ENCODE results near the gene PREB. TPM values are rescaled to one million over a fixed set of nuclear protein-coding genes. Genes with fewer than 3 reads are reported as not detected.

PREB gene
- total and polyA plus RNA-seq, 2 donors (not counting 3 experiments of a cell fraction or from before 2014, with no cell fraction given): 47.2 to 73.3 TPM

DNA sequence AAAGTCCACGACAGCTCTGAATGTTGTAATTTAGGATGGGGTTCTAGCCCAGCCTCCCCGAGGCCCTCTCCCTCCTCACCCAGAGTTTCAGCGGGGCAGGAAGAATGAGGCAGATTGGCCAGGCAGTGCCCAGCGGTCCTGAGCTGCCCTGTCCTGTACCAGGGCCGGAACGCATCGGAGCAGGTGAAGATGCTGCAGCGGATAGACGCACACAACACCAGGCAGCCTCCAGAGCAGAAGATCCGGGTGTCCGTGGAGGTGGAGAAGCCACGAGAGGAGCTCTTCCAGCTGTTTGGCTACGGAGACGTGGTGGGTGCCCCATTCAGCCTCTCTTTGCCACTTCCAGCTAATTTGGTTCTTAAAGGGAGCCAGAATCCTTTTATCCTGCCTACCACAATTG, 37.1 kb downstream of the PREB start:
- Histone ChIP-seq H3K9ac (replicated peaks; ENCODE audit: extremely low read depth, insufficient read depth, low read length) (no peak overlapping the region), H3K9me3 (replicated peaks; ENCODE audit: control insufficient read depth, insufficient read depth, low read length) (no peaks in the 10 kb centered on the region), H3K27me3 (ENCODE audit: control insufficient read depth in 2 of 2, insufficient read depth in 2 of 2, low read length in 2 of 2) (no peaks in the 10 kb centered on the region), H3K36me3 (ENCODE audit: control insufficient read depth in 2 of 2, extremely low read depth in 1 of 2, insufficient read depth in 2 of 2, low read length in 2 of 2) (no peaks in the 10 kb centered on the region), H3K4me3 (replicated peaks in 1 of 3; ENCODE audit: insufficient read depth in 1 of 3, low read depth in 1 of 3, low read length in 3 of 3) (no peak overlapping the region), H2AFZ (ENCODE audit: low read depth, low read length) (no peak overlapping the region), H3K4me1 (ENCODE audit: control insufficient read depth, extremely low read depth, insufficient read depth, low read length) (no peaks in the 10 kb centered on the region), H3K4me2 (ENCODE audit: insufficient read depth, low read length) (no peak overlapping the region), H4K20me1 (replicated peaks; ENCODE audit: control insufficient read depth, extremely low read depth, insufficient read depth, low read length) (no peaks in the 10 kb centered on the region), H3K27ac (ENCODE audit: insufficient read depth, low read depth, low read length) (no peak overlapping the region), H3K79me2 (ENCODE audit: control insufficient read depth, insufficient read depth, low read length) (no peaks in the 10 kb centered on the region), H3K9me1 (replicated peaks; ENCODE audit: control insufficient read depth, extremely low read depth, insufficient read depth, low read length) (no peaks in the 10 kb centered on the region)
- ChIA-PET POLR2A (no interaction called here), CTCF (interaction anchor here (1.0 to 8.2 kb wide), 10 partner anchors 10 to 208 kb away, joined by 3 to 152 read pairs (median 4); no protein-coding TSS in a partner anchor)
- DNase-seq (ENCODE audit: low read depth, low spot score): no peak
- dilution Hi-C loops (cut with MboI; ENCODE audit: extremely low pct_ligation_motif_present, low sequenced_read_pairs) (no loop called here), intact Hi-C loops (cut with micrococcal nuclease) (loop anchor here (2.0 to 5.0 kb wide), 3 partner anchors 75 to 260 kb away; partner anchors contain the start of genes ATRAID, GTF3C2 and SLC5A6)
- no TSS peak for BruUV-seq (replicated peaks)
- no peak for FAIRE-seq
- TF ChIP-seq, protein P1, sequence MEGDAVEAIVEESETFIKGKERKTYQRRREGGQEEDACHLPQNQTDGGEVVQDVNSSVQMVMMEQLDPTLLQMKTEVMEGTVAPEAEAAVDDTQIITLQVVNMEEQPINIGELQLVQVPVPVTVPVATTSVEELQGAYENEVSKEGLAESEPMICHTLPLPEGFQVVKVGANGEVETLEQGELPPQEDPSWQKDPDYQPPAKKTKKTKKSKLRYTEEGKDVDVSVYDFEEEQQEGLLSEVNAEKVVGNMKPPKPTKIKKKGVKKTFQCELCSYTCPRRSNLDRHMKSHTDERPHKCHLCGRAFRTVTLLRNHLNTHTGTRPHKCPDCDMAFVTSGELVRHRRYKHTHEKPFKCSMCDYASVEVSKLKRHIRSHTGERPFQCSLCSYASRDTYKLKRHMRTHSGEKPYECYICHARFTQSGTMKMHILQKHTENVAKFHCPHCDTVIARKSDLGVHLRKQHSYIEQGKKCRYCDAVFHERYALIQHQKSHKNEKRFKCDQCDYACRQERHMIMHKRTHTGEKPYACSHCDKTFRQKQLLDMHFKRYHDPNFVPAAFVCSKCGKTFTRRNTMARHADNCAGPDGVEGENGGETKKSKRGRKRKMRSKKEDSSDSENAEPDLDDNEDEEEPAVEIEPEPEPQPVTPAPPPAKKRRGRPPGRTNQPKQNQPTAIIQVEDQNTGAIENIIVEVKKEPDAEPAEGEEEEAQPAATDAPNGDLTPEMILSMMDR (IDR thresholded peaks at IDR 0.05; ENCODE audit: extremely low read depth in 1 of 2, insufficient read depth in 1 of 2, low read depth in 1 of 2, low read length in 2 of 2): no peak
- TF ChIP-seq POLR2AphosphoS5 (IDR thresholded peaks at IDR 0.05; ENCODE audit: insufficient read depth, low read depth, low read length): no peak
- TF ChIP-seq, protein P2, sequence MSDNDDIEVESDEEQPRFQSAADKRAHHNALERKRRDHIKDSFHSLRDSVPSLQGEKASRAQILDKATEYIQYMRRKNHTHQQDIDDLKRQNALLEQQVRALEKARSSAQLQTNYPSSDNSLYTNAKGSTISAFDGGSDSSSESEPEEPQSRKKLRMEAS (IDR thresholded peaks at IDR 0.05; ENCODE audit: insufficient read depth, insufficient read length): no peak
- no peak for TF ChIP-seq FOS (IDR thresholded peaks at IDR 0.05; ENCODE audit: borderline replicate concordance, insufficient read depth, low read length)
- TF ChIP-seq GATA2 (IDR thresholded peaks at IDR 0.05; ENCODE audit: insufficient read depth, insufficient read length, low read depth, low read length): no peak
- TF ChIP-seq POLR2A (IDR thresholded peaks at IDR 0.05; ENCODE audit: low read depth, low read length): no peak
- TF ChIP-seq JUN (IDR thresholded peaks at IDR 0.05; ENCODE audit: borderline replicate concordance, insufficient read depth, insufficient read length, low read depth): no peak
- TF ChIP-seq EZH2 (IDR thresholded peaks at IDR 0.05; ENCODE audit: borderline replicate concordance, low read depth, low read length, severe bottlenecking): no peak
- TF ChIP-seq MYC (IDR thresholded peaks at IDR 0.05; ENCODE audit: low read depth, low read length): no peak
